Measurements from ENCODE around the gene RAB11FIP4.

Gene RAB11FIP4

DNA sequence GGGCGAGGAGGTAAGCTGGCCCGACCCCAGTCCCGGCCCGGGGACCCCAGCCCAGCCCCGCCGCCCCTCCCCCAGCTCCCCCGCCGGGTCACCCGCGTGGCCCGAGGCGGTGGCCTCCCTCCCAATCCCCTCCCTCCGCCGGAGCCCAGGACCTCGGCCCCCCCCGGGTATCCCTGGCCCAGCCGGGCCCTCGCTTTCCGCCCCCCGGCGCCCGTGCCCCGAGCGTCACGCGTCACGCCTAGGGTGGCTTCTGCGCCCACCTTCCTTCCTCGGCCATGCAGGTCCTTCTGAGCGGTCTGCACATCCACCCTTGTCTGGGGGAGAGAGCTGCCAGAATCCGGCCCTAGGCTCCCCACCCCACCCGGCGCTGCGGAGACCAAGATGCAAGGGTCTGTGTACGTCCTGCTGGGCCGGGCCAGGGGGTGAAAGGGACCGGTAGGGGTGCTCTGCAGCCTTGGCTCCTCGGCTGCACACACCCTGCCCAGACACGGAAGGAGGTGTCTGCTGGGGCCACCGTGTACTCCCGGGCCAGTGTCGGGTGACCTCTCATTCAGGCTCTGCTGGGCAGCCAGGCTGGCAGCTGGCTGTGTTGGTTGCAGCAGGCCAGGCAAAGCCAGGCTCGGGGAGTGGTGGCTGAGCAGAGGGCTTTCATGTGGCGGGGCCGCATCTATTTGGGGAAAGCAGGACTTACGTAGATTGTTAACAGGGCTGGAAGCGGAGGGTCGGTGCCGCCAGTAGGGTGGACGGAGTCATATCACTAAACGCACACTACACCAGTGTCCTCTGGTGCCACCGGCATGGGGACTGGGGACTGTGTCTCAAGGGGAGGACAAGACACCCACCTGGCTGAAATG lies 754 bp downstream of the RAB11FIP4 start:
- H3K4me3 ChIP-seq (ENCODE audit: low read depth, low read length), result no peak overlapping the region
- DNase-seq (ENCODE audit: low read depth), result no peak
- TF ChIP-seq, protein P1, sequence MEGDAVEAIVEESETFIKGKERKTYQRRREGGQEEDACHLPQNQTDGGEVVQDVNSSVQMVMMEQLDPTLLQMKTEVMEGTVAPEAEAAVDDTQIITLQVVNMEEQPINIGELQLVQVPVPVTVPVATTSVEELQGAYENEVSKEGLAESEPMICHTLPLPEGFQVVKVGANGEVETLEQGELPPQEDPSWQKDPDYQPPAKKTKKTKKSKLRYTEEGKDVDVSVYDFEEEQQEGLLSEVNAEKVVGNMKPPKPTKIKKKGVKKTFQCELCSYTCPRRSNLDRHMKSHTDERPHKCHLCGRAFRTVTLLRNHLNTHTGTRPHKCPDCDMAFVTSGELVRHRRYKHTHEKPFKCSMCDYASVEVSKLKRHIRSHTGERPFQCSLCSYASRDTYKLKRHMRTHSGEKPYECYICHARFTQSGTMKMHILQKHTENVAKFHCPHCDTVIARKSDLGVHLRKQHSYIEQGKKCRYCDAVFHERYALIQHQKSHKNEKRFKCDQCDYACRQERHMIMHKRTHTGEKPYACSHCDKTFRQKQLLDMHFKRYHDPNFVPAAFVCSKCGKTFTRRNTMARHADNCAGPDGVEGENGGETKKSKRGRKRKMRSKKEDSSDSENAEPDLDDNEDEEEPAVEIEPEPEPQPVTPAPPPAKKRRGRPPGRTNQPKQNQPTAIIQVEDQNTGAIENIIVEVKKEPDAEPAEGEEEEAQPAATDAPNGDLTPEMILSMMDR (IDR thresholded peaks at IDR 0.05; ENCODE audit: low read depth, low read length, missing control alignments), result no peak

DNA sequence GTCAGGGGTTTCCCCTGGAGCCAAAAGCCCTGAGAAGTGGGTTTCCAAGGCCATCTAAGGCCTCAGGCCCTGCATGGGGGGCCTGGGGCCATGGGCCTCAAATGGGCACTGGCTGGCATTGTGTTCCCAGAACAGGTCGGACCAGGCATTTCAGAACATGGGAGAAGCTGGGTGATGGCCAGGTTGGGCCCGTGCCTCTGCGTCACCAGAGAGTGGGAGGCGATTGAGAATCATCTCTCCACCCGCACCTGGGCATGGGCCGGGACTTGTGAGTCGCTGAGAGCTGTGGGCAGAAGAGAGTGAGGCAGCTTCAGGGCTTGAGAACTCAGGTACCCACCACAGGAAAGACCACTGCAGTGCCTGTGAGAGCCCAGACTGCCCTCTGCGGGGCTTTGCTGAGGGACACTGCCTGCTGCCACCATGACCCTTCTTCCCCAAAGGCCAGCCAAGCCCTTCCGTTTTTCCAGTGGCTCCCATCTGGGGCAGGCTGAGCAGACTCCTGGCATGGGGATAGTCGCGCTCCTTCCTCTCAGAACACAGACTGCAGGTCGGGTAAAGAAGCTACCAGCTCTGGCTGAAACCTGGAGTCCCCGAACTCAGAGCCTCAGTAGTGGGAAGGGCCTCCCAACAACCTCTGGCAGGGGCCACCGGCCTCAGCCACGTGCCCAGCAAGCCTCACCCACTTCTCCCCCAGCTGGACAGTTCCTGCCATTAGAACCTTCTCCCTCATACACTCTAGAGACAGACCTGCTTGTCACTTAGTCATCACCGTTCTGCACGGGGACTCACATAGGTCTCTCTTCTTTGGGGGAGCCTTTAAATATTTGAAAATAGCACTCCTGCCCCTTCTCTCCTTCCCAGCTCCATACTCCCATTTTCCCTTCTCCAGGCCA lies 1.6 kb downstream of the RAB11FIP4 start:
- H3K4me3 ChIP-seq (ENCODE audit: low read depth, low read length), result no peak overlapping the region
- TF ChIP-seq, protein P1 (IDR thresholded peaks at IDR 0.05; ENCODE audit: low read depth, low read length, missing control alignments), result no peak
- no peak for DNase-seq (ENCODE audit: low read depth)

DNA sequence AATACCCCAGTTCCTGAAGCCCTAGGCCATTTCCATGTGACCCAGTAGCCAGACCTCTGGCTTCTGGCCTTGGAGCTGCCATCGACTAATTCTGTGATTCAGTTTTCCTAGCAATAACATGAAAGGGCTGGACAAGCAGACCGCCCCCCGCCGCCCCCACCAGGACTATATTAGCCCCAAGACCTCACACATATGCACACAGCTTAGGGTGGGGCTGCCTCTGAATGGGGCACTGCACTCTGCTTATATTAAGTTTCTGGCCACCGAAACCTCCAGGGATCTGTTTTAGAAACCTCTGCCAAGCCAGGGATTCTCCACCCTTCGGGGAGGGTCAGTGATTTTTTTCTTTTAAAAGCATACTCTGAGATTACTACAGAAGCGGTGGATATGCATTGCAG lies 2.3 kb downstream of the RAB11FIP4 start:
- H3K4me3 ChIP-seq (ENCODE audit: low read depth, low read length), result no peak overlapping the region
- TF ChIP-seq, protein P1 (IDR thresholded peaks at IDR 0.05; ENCODE audit: low read depth, low read length, missing control alignments), result no peak
- DNase-seq (ENCODE audit: low read depth), result no peak

DNA sequence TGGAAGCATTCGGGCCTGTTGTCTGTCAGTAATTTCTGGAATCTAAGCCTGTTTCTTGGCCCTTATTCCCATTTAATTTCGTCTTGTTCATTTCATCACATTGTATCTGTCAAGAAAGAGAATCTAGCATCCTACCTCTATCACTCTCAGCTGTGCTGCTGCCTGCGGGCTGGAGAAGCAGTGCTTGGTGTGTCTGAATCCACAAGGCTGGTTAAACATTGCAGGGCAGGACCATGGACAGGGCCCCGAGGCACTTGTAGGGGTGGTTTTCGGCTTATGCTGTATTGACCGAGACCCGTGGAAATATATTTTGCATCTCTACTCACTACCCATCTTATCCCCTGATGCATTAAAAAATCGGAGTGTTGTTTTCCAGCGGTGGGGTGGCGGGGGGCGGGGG lies 3.1 kb downstream of the RAB11FIP4 start:
- TF ChIP-seq, protein P1 (IDR thresholded peaks at IDR 0.05; ENCODE audit: low read depth, low read length, missing control alignments), result no peak
- no peak for DNase-seq (ENCODE audit: low read depth)
- no peak overlapping the region for H3K4me3 ChIP-seq (ENCODE audit: low read depth, low read length)

DNA sequence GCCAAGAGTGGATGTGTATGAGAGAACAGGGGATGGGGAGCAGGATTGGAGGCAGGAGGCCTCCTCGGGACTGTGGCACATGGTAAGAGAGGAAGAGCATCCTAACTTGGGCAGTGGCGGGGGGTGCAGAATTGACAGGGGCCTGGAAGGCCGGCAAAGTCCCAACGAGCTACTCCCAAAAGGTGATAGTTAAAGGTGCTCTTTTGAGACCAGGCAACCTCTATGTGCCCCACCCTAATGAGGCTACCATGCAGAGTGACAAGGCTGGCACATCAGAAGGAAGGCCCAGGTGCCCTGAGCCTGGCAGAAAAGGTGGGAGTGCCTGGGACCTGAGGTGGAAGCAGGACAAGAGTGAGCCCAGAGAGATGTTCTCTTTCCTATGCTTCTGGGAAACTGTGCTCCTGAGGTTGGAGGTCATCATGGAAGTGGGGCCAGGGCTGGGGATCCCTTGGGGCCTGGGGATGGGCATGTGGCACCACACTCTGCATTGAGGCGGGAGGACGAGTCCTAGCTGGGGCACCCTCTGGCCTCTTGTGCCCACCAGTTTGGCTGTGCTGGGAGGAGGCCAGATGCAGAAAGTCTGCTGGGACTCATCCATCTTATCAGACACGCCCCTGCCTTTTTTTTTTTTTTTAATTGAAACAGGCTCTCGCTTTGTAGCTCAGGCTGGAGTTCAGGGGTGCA lies 5.9 kb downstream of the RAB11FIP4 start:
- TF ChIP-seq, protein P1 (IDR thresholded peaks at IDR 0.05; ENCODE audit: low read depth, low read length, missing control alignments), result no peak
- no peak for DNase-seq (ENCODE audit: low read depth)
- no peak overlapping the region for H3K4me3 ChIP-seq (ENCODE audit: low read depth, low read length)

DNA sequence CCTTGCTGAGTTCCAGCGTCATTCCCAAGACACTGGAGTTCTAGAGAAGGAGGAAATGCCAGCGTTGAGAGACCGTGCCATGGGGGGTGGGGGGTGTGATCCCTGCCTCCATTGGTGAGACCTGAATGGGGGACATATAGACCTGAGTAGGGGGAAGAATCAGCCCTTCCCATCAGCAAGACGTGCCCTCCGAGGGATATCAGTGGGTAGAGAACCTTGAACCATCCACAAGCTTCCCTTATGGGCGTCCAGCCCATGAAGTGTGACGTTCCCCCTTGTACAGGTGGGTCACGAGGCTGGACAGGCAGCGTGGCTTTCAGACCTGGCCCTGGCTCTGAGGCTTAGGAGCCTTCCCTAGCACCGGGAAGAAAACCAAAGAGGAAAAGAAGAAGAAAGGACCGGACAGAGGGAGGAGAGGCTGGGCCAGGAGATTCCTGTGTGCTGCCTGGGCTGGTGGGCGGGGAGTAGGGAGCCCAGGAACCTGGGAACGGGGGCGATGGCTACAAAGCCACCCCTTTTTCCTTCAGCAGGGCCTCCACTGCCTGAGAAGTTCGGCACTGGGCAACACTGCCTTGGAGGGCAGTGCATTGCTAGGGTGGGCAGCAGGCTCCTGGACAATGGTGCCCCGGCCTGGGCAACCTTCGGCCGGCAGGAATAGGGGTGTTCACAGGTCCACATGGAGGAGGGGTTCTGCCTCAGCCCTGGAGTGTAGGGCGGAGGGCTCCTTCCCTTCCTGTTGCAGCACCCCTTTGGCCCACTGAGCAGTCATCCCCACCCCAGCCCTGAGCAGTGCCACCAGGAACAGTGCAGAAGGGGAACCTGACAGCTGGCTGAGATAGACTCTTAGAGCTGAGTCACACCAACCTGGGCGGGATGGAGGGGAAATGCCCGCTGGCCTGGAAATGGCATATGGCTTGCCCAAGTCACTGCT lies 7.2 kb downstream of the RAB11FIP4 start:
- no peak overlapping the region for H3K4me3 ChIP-seq (ENCODE audit: low read depth, low read length)
- DNase-seq (ENCODE audit: low read depth), result no peak
- TF ChIP-seq, protein P1 (IDR thresholded peaks at IDR 0.05; ENCODE audit: low read depth, low read length, missing control alignments), result no peak
